ENCODE data around the gene AKR7A2. TPM values are rescaled to one million over a fixed set of nuclear protein-coding genes. Genes with fewer than 3 reads are reported as not detected.

AKR7A2 gene
- polyA plus RNA-seq (2012; ENCODE audit: insufficient read length, low read depth), result 41.3 TPM

- TF ChIP-seq TAF1 (IDR thresholded peaks at IDR 0.05; ENCODE audit: borderline replicate concordance, insufficient read depth, low read length) (peak; percentile 87; the same call in 1 of the 2 replicates), SIN3A (IDR thresholded peaks at IDR 0.05; ENCODE audit: borderline replicate concordance, insufficient read depth, low read length) (no peak), POLR2AphosphoS5 (IDR thresholded peaks at IDR 0.05; ENCODE audit: low read depth, low read length) (peak; percentile 85)
Measured at GRCh38 chr1:19311931-19312781, at the start of gene AKR7A2, which contains the start of gene SLC66A1. TSS of gene AKR7A2 (minus strand) at chr1:19312144. CDS start at chr1:19312124, 20 bp downstream. TSS of gene SLC66A1 (plus strand) at chr1:19312326. CDS start at chr1:19317678, 5,352 bp downstream.

GRCh38 chr1:19360843-19361610 lies 49.1 kb upstream of the AKR7A2 start:
- TF ChIP-seq REST (IDR thresholded peaks at IDR 0.05; ENCODE audit: insufficient read depth in 1 of 2, low read depth in 2 of 2, low read length in 2 of 2), result no peak

- TF ChIP-seq FOXP2 (optimal IDR thresholded peaks at IDR 0.05; ENCODE audit: borderline replicate concordance, extremely low read depth, extremely low read length, insufficient read depth), result no peak
- no peak for TF ChIP-seq REST (IDR thresholded peaks at IDR 0.05; ENCODE audit: insufficient read depth in 1 of 2, low read depth in 2 of 2, low read length in 2 of 2)
- TF ChIP-seq SIN3A (IDR thresholded peaks at IDR 0.05; ENCODE audit: borderline replicate concordance, insufficient read depth, low read length), result no peak
- TF ChIP-seq TAF1 (IDR thresholded peaks at IDR 0.05; ENCODE audit: borderline replicate concordance, insufficient read depth, low read length), result no peak
- TF ChIP-seq POLR2AphosphoS5 (IDR thresholded peaks at IDR 0.05; ENCODE audit: low read depth, low read length), result no peak
Measured at GRCh38 chr1:19360432-19360831, 48.5 kb upstream of the AKR7A2 start.

- TF ChIP-seq FOXP2 (optimal IDR thresholded peaks at IDR 0.05; ENCODE audit: borderline replicate concordance, extremely low read depth, extremely low read length, insufficient read depth) (no peak), POLR2AphosphoS5 (IDR thresholded peaks at IDR 0.05; ENCODE audit: low read depth, low read length) (no peak), SIN3A (IDR thresholded peaks at IDR 0.05; ENCODE audit: borderline replicate concordance, insufficient read depth, low read length) (no peak), TAF1 (IDR thresholded peaks at IDR 0.05; ENCODE audit: borderline replicate concordance, insufficient read depth, low read length) (no peak), REST (IDR thresholded peaks at IDR 0.05; ENCODE audit: insufficient read depth in 1 of 2, low read depth in 2 of 2, low read length in 2 of 2) (no peak)
Measured at GRCh38 chr1:19360016-19360415, 48.1 kb upstream of the AKR7A2 start.

GRCh38 chr1:19359357-19359756 lies 47.4 kb upstream of the AKR7A2 start:
- TF ChIP-seq TAF1 (IDR thresholded peaks at IDR 0.05; ENCODE audit: borderline replicate concordance, insufficient read depth, low read length), result no peak
- no peak for TF ChIP-seq POLR2AphosphoS5 (IDR thresholded peaks at IDR 0.05; ENCODE audit: low read depth, low read length)
- no peak for TF ChIP-seq REST (IDR thresholded peaks at IDR 0.05; ENCODE audit: insufficient read depth in 1 of 2, low read depth in 2 of 2, low read length in 2 of 2)
- no peak for TF ChIP-seq SIN3A (IDR thresholded peaks at IDR 0.05; ENCODE audit: borderline replicate concordance, insufficient read depth, low read length)
- TF ChIP-seq FOXP2 (optimal IDR thresholded peaks at IDR 0.05; ENCODE audit: borderline replicate concordance, extremely low read depth, extremely low read length, insufficient read depth), result no peak
